ENCODE data around the gene DTNBP1.

The DTNBP1 gene

DNA sequence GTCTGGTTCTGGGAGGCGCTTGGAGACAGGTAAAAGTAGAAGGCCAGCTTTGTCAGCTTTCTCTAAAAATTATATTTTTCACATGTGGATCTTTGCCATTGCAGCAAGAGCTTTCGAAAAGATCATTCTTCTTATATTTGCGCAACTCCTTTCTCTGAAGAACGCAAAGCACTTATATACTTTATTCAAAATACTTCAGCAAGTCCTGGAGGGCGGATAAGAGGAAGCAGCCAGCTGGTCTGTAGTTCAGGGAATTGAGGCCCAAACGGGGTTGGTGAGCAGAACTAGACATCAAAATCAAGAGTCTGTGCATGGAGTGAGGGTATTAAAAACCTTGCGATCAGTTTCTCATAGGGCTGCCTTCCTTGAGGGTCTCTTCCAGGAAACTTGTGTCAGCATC, 182.3 kb downstream of the DTNBP1 start:
- DNase-seq (ENCODE audit: low read depth): no peak

DNA sequence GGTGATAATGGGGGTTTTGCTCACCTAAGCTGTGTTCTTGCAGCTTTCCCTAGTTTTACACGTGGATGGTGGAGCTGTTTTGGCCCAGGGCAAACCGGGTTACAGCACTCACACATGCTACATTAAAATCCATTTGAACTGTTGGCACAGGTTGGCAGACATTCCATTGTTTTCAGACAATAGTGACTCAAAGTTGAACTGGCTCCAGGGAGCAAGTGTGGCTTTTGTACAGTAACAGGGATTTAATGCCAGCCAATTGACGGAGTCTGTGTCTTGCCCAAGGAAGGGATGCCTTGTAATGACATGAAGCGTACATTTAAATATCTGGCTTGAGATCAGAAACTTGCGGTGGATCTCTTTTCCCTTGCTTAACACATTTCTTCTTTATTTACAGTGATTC, 183.1 kb downstream of the DTNBP1 start:
- DNase-seq (ENCODE audit: low read depth): no peak

DNA sequence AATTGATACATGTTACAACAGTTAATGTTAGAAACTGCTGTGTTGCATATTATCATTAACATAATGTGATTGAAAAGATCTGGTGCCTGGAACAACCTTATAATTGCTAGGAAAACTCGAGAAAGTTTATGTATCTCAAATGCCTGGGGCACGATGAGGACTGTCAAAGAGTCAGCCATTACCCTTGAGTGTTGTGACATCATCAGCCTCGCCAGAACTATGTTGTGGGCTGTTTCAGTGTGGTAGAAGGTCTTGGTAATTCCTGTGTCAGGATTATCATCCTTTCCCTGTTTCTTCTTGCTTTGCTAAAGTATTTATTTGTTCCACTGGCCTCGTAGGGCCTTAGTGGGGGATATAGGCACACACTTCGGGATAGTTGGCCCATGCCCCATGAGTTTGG, 185.1 kb downstream of the DTNBP1 start:
- no peak for DNase-seq (ENCODE audit: low read depth)

DNA sequence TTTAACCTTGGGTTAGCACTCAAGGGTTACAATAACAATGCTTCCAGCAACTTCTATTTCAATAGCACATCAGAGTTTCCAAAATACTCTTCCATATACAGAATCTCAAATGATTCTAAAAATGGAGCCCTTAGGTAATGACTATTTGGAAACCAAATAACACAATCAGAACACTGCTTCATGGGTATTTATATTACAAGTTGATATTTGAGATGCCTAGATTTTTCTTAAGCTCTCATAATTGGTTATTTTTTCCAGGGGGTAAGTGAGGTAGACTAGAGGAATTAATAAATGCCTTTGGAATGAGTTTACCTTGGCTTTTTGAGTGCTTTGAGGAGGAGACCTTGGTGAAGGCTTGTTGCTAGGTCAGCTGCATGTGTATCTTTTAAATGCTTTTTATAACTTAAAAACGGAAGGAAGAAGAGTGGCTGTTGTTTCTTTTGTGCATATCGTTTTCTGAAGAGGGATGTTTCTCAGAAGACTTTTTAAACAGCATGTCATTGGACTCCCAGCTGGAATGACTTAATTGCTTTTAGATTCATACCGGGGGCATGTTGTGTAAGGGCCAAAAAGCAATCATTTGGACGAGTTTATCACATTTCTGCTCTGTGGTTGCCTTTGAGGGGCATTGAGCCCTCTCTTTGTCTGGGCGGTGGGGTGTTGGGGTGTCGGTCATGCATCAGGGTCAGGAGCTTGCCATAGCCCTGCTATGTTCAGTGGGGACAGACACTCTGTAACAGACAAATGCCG, 186.0 kb downstream of the DTNBP1 start:
- no peak for DNase-seq (ENCODE audit: low read depth)

DNA sequence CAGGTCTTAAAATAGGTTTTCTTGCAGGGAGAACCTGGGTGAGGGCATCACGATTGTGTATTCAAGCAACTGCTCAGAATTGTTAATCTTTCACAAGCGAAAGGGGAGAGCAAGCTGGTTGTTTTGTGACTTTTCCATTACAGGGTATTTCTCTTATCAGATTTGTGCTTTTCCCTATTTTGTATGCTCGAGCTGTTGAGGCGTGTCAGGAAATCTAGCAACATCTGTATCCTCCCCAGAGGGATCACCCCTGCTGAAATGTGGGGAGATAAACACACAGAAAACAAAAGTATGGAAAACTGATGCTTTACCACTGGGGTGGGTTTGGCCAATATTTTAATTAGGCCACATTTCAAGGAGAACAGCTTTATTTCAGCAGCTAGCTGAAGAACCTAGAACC, 187.0 kb downstream of the DTNBP1 start:
- no peak for DNase-seq (ENCODE audit: low read depth)

DNA sequence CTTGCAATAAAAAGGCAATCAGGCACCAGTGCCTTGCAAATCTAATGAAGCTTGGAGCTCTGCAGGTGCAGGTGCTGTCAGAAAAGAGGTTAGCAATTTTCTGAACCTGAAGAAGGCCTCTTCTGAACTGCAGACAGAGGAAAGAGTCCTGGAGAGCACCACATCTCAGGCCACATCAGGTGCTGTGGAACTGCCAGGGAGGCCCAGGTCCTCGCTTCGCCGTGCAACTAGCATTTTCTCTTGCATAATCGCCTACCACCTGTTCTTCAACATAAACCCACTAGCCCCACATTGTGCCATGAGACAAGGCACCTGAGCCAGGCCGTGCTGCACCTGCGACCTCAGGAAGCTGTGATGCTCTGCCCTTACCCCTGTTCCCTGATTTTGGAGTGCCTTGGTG, 187.6 kb downstream of the DTNBP1 start:
- DNase-seq (ENCODE audit: low read depth): no peak

DNA sequence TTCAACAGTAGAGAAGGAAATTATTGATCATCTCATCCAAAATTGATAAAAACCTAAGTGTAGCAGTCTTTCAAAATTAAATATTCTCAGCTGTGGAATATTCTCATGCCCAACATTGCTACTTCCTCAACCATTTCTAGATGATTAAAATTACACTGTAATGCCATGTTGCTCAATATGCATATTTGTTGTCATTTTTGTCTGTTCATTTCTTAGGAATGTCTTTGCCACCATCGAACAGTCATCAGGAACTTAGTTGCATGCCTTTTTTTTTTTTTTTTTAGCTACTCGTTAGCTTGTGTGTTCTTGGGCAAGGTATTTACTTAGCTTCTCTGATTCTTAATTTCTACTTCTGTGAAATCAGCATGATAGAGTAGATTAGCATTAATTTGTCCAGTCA, 188.6 kb downstream of the DTNBP1 start:
- no peak for DNase-seq (ENCODE audit: low read depth)

DNA sequence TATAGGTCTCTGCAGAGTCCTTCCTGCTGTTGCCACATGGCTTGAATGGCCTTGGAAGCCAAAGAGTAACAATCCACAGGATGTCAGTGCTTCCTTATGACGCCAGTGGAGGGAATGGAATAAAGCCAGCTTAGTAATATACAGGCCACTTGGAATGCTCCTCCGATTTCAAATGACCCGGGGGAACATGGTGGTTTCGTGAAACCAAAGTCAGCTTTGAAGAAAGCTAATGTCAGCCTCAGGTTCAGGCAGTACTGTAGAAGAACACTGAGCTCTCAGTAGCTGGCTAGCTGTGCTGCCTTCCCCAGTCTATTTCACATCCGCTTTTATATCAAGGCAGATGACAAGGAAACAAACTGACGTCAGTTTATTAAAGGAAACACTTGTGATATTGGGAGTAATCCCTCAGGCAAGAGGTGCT, 189.1 kb downstream of the DTNBP1 start:
- no peak for DNase-seq (ENCODE audit: low read depth)

DNA sequence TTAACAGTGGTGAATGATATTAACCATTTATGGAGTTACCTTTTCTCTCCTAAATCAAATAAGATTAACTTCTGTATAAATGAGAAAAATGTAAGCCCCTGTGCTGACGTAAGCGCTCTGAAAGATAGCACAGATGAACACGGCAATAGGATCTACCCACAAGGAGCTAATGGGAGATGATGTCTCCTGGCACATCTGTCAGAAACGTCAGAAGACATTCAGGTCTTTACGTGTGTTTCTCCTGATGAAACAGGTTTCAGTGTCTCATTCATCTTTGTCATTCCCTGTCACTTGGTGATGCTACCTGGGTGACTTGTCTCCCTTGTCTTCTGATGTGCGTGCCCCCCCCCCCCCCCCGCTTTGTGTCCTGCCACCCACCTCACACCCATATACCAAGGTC, 189.7 kb downstream of the DTNBP1 start:
- no peak for DNase-seq (ENCODE audit: low read depth)
